Keratinocyte (primary cell): Measurements from ENCODE around the gene PER1.

ENCODE experiments used
- EZH2 ChIP-seq: IDR thresholded peaks from one replicate; pipeline ENCODE4 v1.6.1; 2012; ENCODE audit warnings: inconsistent platforms, mild to moderate bottlenecking, low read length, moderate library complexity
- TF ChIP-seq, protein P1 (sequence below), 3 experiments: IDR thresholded peaks in 1 of 3; conservative IDR thresholded peaks in 1 of 3; optimal IDR thresholded peaks in 1 of 3; 2 replicates in 2 of 3; 3 replicates in 1 of 3; pipeline versions ENCODE3 to v1.5.1; 2011; ENCODE audit warnings: low read length in 3 of 3, mild to moderate bottlenecking in 3 of 3, moderate library complexity in 2 of 3, control low read depth in 1 of 3, inconsistent platforms in 1 of 3; ENCODE audit not compliant: insufficient read depth in 2 of 3; ENCODE audit errors: extremely low read depth in 1 of 3

DNA sequence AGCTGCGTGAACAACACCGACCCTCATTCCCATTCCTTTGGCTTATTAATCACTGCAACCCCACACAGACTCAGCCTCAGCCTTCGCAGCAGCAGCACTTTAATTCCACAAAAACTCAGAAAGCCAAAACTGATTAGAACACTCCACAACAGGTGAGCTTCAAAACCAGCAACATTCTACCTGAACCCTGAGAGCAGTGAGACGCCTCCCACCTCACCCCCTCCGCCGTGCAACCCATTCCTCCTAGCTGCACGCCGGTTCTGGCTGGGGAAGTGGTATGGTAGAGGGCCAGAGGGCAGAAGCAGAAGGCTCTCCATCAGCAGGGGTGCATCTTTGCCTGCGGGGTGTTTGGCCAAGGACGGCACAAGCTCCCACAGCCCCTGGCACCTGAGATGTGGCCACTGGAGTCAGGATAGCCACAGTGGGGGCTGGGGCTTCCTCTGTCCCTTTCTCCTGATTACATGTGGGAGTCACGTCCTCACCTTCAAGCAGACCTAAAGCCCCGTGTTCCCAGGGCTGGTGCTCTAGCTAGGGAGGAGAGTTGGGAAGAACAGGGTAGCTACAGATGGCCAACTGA, 36.1 kb upstream of the PER1 start:
- TF ChIP-seq EZH2 = no peak
- TF ChIP-seq, protein P1, sequence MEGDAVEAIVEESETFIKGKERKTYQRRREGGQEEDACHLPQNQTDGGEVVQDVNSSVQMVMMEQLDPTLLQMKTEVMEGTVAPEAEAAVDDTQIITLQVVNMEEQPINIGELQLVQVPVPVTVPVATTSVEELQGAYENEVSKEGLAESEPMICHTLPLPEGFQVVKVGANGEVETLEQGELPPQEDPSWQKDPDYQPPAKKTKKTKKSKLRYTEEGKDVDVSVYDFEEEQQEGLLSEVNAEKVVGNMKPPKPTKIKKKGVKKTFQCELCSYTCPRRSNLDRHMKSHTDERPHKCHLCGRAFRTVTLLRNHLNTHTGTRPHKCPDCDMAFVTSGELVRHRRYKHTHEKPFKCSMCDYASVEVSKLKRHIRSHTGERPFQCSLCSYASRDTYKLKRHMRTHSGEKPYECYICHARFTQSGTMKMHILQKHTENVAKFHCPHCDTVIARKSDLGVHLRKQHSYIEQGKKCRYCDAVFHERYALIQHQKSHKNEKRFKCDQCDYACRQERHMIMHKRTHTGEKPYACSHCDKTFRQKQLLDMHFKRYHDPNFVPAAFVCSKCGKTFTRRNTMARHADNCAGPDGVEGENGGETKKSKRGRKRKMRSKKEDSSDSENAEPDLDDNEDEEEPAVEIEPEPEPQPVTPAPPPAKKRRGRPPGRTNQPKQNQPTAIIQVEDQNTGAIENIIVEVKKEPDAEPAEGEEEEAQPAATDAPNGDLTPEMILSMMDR (optimal IDR thresholded peaks at IDR 0.05 in 1 of 3, IDR thresholded peaks at IDR 0.05 in 1 of 3, conservative IDR thresholded peaks at IDR 0.05 in 1 of 3; ENCODE audit: extremely low read depth in 1 of 3, insufficient read depth in 2 of 3, low read length in 3 of 3) = no peak
